K562 (cell line): Measurements from ENCODE around the gene TMF1. TPM values are rescaled to one million over a fixed set of nuclear protein-coding genes. Genes with fewer than 3 reads are reported as not detected.
A peak's percentile ranks its signal among the peaks of the same experiment; 100 is the strongest.

Experiments
- ATAC-seq: fragments of 200-7000 bp; cut with Tn5 transposase; 3 replicates; pipeline ENCODE4 v1.9.1; 2020; ENCODE audit warnings: moderate library complexity
- Bru-seq: library from RNA; stranded (reverse); fragments of 400-500 nt; gene quantifications from one replicate; lab custom pipeline; 2021; lab: Mats Ljungman, UMichigan
- BruChase-seq, 2 experiments: library from RNA; stranded (reverse); fragments of 400-500 nt; gene quantifications; one replicate each; lab custom pipeline; 2021; lab: Mats Ljungman, UMichigan
- BruUV-seq: library from RNA; stranded (reverse); fragments of 400-500 nt; replicated peaks from 2 replicates; lab custom pipeline; 2021; lab: Mats Ljungman, UMichigan
- CTCF ChIA-PET: fragments of 300-600 bp; formaldehyde crosslinking; extraction: SDS; loops from one replicate; lab custom pipeline; 2021; ENCODE audit warnings: low intra/inter-chr PET ratio; lab: Yijun Ruan, JAX
- POLR2A ChIA-PET: fragments of 300-600, 350-650 bp; sonication (Branson Sonifier 250); formaldehyde crosslinking; extraction: SDS; loops from one replicate; lab custom pipeline; 2021; ENCODE audit warnings: antibody characterized with exemption, inconsistent platforms; lab: Yijun Ruan, JAX
- DNase-seq, 4 experiments: peaks; one replicate each; pipeline versions ENCODE4 v3.0.0 to v3.0.0-alpha.2; 2011 to 2018; ENCODE audit warnings: low spot score in 3 of 4, mixed read lengths in 3 of 4; ENCODE audit errors: extremely low read depth in 1 of 4
- FAIRE-seq: peaks from 2 replicates; lab custom pipeline; 2011; peaks lifted over from hg19 to GRCh38; lab: Jason Lieb, UNC
- H2AFZ ChIP-seq: 2 replicates; pipeline ENCODE4 v1.6.0; 2011; ENCODE audit warnings: low read depth, low read length, control low read depth, inconsistent platforms
- H3K27ac ChIP-seq: fragments of 200-600 bp; 3 replicates; pipeline ENCODE4 v1.8.0; 2011; ENCODE audit warnings: low read depth, mild to moderate bottlenecking, control low read depth, inconsistent platforms, low read length, moderate library complexity, mixed read lengths; ENCODE audit errors: extremely low read depth
- H3K27me3 ChIP-seq, 2 experiments: fragments of 300-600 bp in 1 of 2; 2 replicates in 1 of 2; 3 replicates in 1 of 2; pipeline versions ENCODE4 v1.6.0 to v1.8.0; 2011; ENCODE audit warnings: inconsistent platforms in 2 of 2, low read length in 2 of 2, mild to moderate bottlenecking in 1 of 2, mixed read lengths in 1 of 2, moderate library complexity in 1 of 2; ENCODE audit not compliant: control insufficient read depth in 2 of 2, insufficient read depth in 2 of 2
- H3K36me3 ChIP-seq: fragments of 300-600 bp; 3 replicates; pipeline ENCODE4 v1.8.0; 2011; ENCODE audit warnings: mild to moderate bottlenecking, low read length, inconsistent platforms; ENCODE audit not compliant: control insufficient read depth, insufficient read depth
- H3K4me1 ChIP-seq, 2 experiments: fragments of 200-600 bp in 1 of 2; replicated peaks in 1 of 2; 2 replicates in 1 of 2; 3 replicates in 1 of 2; pipeline versions ENCODE4 v1.5.1 to v1.8.0; 2011; ENCODE audit warnings: inconsistent platforms in 2 of 2, low read length in 2 of 2, mild to moderate bottlenecking in 1 of 2, mixed read lengths in 1 of 2, moderate library complexity in 1 of 2; ENCODE audit not compliant: control insufficient read depth in 2 of 2, insufficient read depth in 2 of 2
- H3K4me2 ChIP-seq: 2 replicates; pipeline ENCODE4 v1.6.1; 2011; ENCODE audit warnings: low read length, control low read depth, inconsistent platforms, mixed read lengths; ENCODE audit not compliant: insufficient read depth
- H3K4me3 ChIP-seq: fragments of 200-600 bp; sonication (generic), shearing (Covaris generic); 2 replicates; pipeline ENCODE4 v1.5.1; 2016; ENCODE audit warnings: control low read depth, inconsistent platforms
- H3K79me2 ChIP-seq: fragments of 200-600 bp; 3 replicates; pipeline ENCODE4 v1.8.0; 2011; ENCODE audit warnings: low read length, inconsistent platforms; ENCODE audit not compliant: control insufficient read depth, insufficient read depth
- H3K9ac ChIP-seq, 2 experiments: 2 replicates each; pipeline versions ENCODE4 v1.6.0 to v1.6.1; 2011; ENCODE audit warnings: low read depth in 2 of 2, low read length in 2 of 2, control low read depth in 1 of 2, inconsistent platforms in 1 of 2, mild to moderate bottlenecking in 1 of 2, mixed read lengths in 1 of 2; ENCODE audit not compliant: insufficient read depth in 1 of 2
- H3K9me1 ChIP-seq: one replicate; pipeline ENCODE4 v1.6.0; 2011; ENCODE audit warnings: inconsistent platforms, mild to moderate bottlenecking, low read length, moderate library complexity; ENCODE audit not compliant: control insufficient read depth, insufficient read depth
- H3K9me3 ChIP-seq: replicated peaks from 2 replicates; pipeline ENCODE4 v1.5.1; 2011; ENCODE audit warnings: low read depth, low read length, inconsistent platforms; ENCODE audit not compliant: control insufficient read depth, insufficient read depth
- H4K20me1 ChIP-seq: replicated peaks from 2 replicates; pipeline ENCODE4 v1.6.1; 2011; ENCODE audit warnings: low read length, inconsistent platforms, mixed read lengths; ENCODE audit not compliant: control insufficient read depth, insufficient read depth
- BCOR ChIP-seq: fragments of 450-650 bp; IDR thresholded peaks from 2 replicates; pipeline ENCODE4 v1.6.1; 2016
- BDP1 ChIP-seq: IDR thresholded peaks from 3 replicates; pipeline ENCODE4 v1.6.1; 2011; ENCODE audit not compliant: insufficient read length, insufficient read depth
- MTF1 ChIP-seq: fragments of 250-450 bp; sonication (Bioruptor Pico); IDR thresholded peaks from 2 replicates; pipeline ENCODE4 v1.9.0; 2021; ENCODE audit warnings: moderate library complexity, mild to moderate bottlenecking, inconsistent platforms, borderline replicate concordance
- POLR2H ChIP-seq: IDR thresholded peaks from 2 replicates; pipeline ENCODE4 v1.6.1; 2016; ENCODE audit warnings: missing genetic modification characterization, low read depth, mild to moderate bottlenecking, control low read depth, missing compliant biosample characterization, moderate library complexity
- TEAD1 ChIP-seq, 2 experiments: fragments of 450-650 bp in 1 of 2; sonication (generic) in 1 of 2; formaldehyde crosslinking; IDR thresholded peaks; 2 replicates each; pipeline versions ENCODE4 v1.4.0 to v1.8.0; 2020 to 2022; ENCODE audit warnings: mild to moderate bottlenecking in 2 of 2, missing genetic modification reagents in 1 of 2
- TOE1 ChIP-seq, 2 experiments: fragments of 450-650 bp in 1 of 2; sonication (generic) in 1 of 2; formaldehyde crosslinking in 1 of 2; IDR thresholded peaks; 2 replicates each; pipeline versions ENCODE4 v1.7.1 to v1.8.0; 2016 to 2022; ENCODE audit warnings: borderline replicate concordance in 2 of 2, mild to moderate bottlenecking in 2 of 2, antibody characterized with exemption in 1 of 2, inconsistent platforms in 1 of 2, low read depth in 1 of 2, missing genetic modification reagents in 1 of 2, moderate library complexity in 1 of 2
- ZBTB17 ChIP-seq: fragments of 450-650 bp; formaldehyde crosslinking; IDR thresholded peaks from 2 replicates; pipeline ENCODE4 v1.4.0; 2020; ENCODE audit warnings: mild to moderate bottlenecking
- ZFP1 ChIP-seq: fragments of 450-650 bp; formaldehyde crosslinking; IDR thresholded peaks from 2 replicates; pipeline ENCODE4 v1.4.0; 2020; ENCODE audit warnings: mild to moderate bottlenecking, mixed read lengths
- ZNF778 ChIP-seq: fragments of 450-650 bp; formaldehyde crosslinking; IDR thresholded peaks from 2 replicates; pipeline ENCODE4 v1.4.0; 2020; ENCODE audit warnings: mild to moderate bottlenecking, moderate library complexity
- WGBS: fragments of 100-300 bp; shearing (Covaris generic); methylation state at CpG from one replicate; pipeline ENCODE4 v1.1.6; 2016; ENCODE audit warnings: low coverage, mixed read lengths; ENCODE audit not compliant: insufficient coverage; ENCODE audit errors: missing lambda C conversion rate; 5-methylcytosine and 5-hydroxymethylcytosine counted together
- in situ Hi-C: fragments of 300-500 bp; cut with MboI; formaldehyde crosslinking; loops from 4 replicates; pipeline ENCODE4 v1.15.0; 2018; ENCODE audit warnings: inconsistent platforms, mixed read lengths
- intact Hi-C: fragments of 100-400 bp; cut with micrococcal nuclease; formaldehyde crosslinking; loops from 2 replicates; pipeline ENCODE4 v1.14.2; 2022
- long read RNA-seq, 3 experiments: library from polyadenylated mRNA in 2 of 3; library from RNA in 1 of 3; unstranded in 2 of 3; stranded (forward) in 1 of 3; transcript quantifications; one replicate each; pipeline ENCODE4 v2.0.0, GENCODE V29; 2019 to 2022
- polyA minus RNA-seq, 3 experiments: library from RNA; depleted of rRNA, polyadenylated mRNA; stranded (reverse); fragments of >200 nt; gene quantifications; 2 replicates each; pipeline ENCODE4 v1.2.3, GENCODE V29; 2011
- polyA plus RNA-seq, 8 experiments: library from polyadenylated mRNA; depleted of rRNA in 4 of 8; stranded (reverse) in 5 of 8; unstranded in 3 of 8; fragments of >200 nt; fragmentation: Nextera tagmentation in 2 of 8; fragmentation: Illumina TruSeq in 1 of 8; extraction: Ambion mirVana in 2 of 8; extraction: Trizol in 1 of 8; gene quantifications; 2 replicates each; pipeline versions ENCODE4 v1.2.1 to v1.2.3, GENCODE V29; 2011 to 2014; ENCODE audit warnings: inconsistent platforms in 1 of 8, missing spikeins in 1 of 8
- total RNA-seq, 7 experiments: library from RNA; depleted of rRNA in 6 of 7; stranded (reverse); fragments of >200 nt in 6 of 7; fragmentation: Illumina TruSeq in 2 of 7; extraction: Trizol in 2 of 7; gene quantifications; 2 replicates each; pipeline versions ENCODE4 v1.2.1 to v1.2.3, GENCODE V29; 2011 to 2021; ENCODE audit warnings: low replicate concordance in 1 of 7
- TF ChIP-seq, protein P1 (sequence below), 2 experiments: fragments of 450-650 bp in 1 of 2; sonication (generic) in 1 of 2; formaldehyde crosslinking; conservative IDR thresholded peaks; 2 replicates each; pipeline versions ENCODE4 v1.4.0 to v1.8.1; 2020 to 2022; ENCODE audit warnings: mild to moderate bottlenecking in 1 of 2, missing genetic modification reagents in 1 of 2

The TMF1 gene, protein sequence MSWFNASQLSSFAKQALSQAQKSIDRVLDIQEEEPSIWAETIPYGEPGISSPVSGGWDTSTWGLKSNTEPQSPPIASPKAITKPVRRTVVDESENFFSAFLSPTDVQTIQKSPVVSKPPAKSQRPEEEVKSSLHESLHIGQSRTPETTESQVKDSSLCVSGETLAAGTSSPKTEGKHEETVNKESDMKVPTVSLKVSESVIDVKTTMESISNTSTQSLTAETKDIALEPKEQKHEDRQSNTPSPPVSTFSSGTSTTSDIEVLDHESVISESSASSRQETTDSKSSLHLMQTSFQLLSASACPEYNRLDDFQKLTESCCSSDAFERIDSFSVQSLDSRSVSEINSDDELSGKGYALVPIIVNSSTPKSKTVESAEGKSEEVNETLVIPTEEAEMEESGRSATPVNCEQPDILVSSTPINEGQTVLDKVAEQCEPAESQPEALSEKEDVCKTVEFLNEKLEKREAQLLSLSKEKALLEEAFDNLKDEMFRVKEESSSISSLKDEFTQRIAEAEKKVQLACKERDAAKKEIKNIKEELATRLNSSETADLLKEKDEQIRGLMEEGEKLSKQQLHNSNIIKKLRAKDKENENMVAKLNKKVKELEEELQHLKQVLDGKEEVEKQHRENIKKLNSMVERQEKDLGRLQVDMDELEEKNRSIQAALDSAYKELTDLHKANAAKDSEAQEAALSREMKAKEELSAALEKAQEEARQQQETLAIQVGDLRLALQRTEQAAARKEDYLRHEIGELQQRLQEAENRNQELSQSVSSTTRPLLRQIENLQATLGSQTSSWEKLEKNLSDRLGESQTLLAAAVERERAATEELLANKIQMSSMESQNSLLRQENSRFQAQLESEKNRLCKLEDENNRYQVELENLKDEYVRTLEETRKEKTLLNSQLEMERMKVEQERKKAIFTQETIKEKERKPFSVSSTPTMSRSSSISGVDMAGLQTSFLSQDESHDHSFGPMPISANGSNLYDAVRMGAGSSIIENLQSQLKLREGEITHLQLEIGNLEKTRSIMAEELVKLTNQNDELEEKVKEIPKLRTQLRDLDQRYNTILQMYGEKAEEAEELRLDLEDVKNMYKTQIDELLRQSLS
- 20.0 and 109 TPM in 2 replicates for total RNA-seq (2011; cell fraction: chromatin; rRNA removed; ENCODE audit: low replicate concordance)
- 13.7 and 18.2 TPM in 2 replicates for total RNA-seq (2011; cell fraction: nucleolus; rRNA removed)
- total RNA-seq (2011; cell fraction: nucleoplasm; rRNA removed), result 20.6 and 33.0 TPM in 2 replicates
- total RNA-seq (2014; rRNA removed), result 7.1 and 9.5 TPM in 2 replicates
- 13.9 and 18.6 TPM in 2 replicates for total RNA-seq (2014; rRNA removed; fragmentation: Illumina TruSeq; extraction: Trizol)
- 11.2 and 13.7 TPM in 2 replicates for total RNA-seq (2015; rRNA removed; fragmentation: Illumina TruSeq; extraction: Trizol)
- 10.9 and 12.3 TPM in 2 replicates for total RNA-seq (2021)
- 11.3 and 11.8 TPM in 2 replicates for polyA plus RNA-seq (2011; rRNA removed)
- polyA plus RNA-seq (2011; cell fraction: cytosol; rRNA removed), result 2.1 and 3.2 TPM in 2 replicates
- 9.1 and 10.1 TPM in 2 replicates for polyA plus RNA-seq (2011; cell fraction: nucleus; rRNA removed)
- 6.7 and 10.2 TPM in 2 replicates for polyA plus RNA-seq (2012)
- polyA plus RNA-seq (2014; fragmentation: Illumina TruSeq; extraction: Trizol), result 8.9 and 10.3 TPM in 2 replicates
- polyA plus RNA-seq (2014; fragmentation: Nextera tagmentation; extraction: Ambion mirVana), result 1 to 10 TPM; 3.1 to 3.7 TPM
- 6.2 and 7.2 TPM in 2 replicates for polyA plus RNA-seq (2014; rRNA removed)
- 23.0 and 37.6 TPM in 2 replicates for polyA minus RNA-seq (2011; rRNA and poly(A)+ RNA removed)
- 9.6 and 10.0 TPM in 2 replicates for polyA minus RNA-seq (2011; cell fraction: cytosol; rRNA and poly(A)+ RNA removed)
- 13.1 and 18.0 TPM in 2 replicates for polyA minus RNA-seq (2011; cell fraction: nucleus; rRNA and poly(A)+ RNA removed)
- Bru-seq, nascent RNA, result percentile 81 among the genes with signal in this experiment
- BruChase-seq, experiment 1, labeled RNA remaining after a 2-hour chase, result percentile 89 among the genes with signal in this experiment
- BruChase-seq, experiment 2, labeled RNA remaining after a 6-hour chase, result percentile 91 among the genes with signal in this experiment
- long read RNA-seq, experiment 1, full-length matches to known transcripts, result 22 of 48 reads
- long read RNA-seq, experiment 1, partial matches to known transcripts, result 22 of 48 reads
- long read RNA-seq, experiment 1, other reads (novel, unspliced or antisense), result 4 of 48 reads
- long read RNA-seq, experiment 2, full-length matches to known transcripts, result 1 of 5 reads
- long read RNA-seq, experiment 2, partial matches to known transcripts, result 2 of 5 reads
- long read RNA-seq, experiment 2, other reads (novel, unspliced or antisense), result 2 of 5 reads
- long read RNA-seq, experiment 3, partial matches to known transcripts, result 19 of 19 reads
- long read RNA-seq, experiment 3, other reads (novel, unspliced or antisense), result 0 of 19 reads

DNA sequence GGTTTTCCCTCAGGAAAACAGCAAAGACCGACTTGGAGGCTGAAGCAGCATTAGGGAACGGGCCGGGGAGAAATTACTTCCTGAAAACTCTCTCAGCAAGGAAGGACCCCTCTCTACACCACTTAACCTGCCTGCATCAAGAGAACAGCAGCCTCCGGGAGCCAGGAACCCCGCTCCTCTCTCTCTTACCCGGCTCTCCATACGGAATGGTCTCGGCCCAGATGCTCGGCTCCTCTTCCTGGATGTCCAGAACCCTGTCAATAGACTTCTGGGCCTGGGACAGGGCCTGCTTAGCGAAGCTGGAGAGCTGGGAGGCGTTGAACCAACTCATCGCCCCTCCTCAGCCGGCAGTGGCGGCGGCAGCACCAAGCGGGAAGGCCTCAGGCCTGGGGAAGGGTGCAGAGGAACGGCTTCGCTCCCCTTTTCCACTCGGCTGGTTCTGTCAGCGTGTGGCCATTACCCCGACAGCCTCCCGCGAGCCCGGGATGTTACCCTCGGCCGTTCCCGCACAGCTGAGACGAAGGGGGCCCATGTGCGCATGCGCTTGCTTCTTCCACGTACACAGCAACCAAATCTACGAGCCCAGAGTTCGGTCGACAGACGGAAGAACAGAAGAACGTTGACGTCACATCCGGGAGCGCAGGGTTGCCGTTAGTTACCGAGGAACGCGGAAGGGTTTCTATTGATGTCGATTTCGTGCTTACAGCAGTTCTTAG lies at the start of gene TMF1:
TMF1 (minus strand) TSS at position 578 of the 716 bp plus-strand sequence; CDS start at position 331, 247 bp downstream.
- H3K79me2 ChIP-seq, result peaks cover 43% of the 10 kb centered on the region
- CTCF ChIA-PET, result no interaction called here
- POLR2A ChIA-PET, result interaction anchor here (0.6 to 1.7 kb wide), 7 partner anchors 8 to 234 kb away, joined by 3 to 5 read pairs (median 4); no protein-coding TSS in a partner anchor
- WGBS, result under 1% methylated on average over 37 of the region's 45 CpGs
- peak within 1 kb of the TSS; percentile 95 for H3K27ac ChIP-seq
- peak within 1 kb of the TSS; percentile 96 for H3K4me2 ChIP-seq
- no peaks in the 10 kb centered on the region for H3K27me3 ChIP-seq
- intact Hi-C loops (loop anchor here (1.0 kb wide), 1 partner anchor 28 kb away; the partner anchor contains the start of gene UBA3), in situ Hi-C loops (no loop called here)
- peak; percentile 99 for FAIRE-seq
- DNase-seq, result peak; percentile 89 to 96 (median 90)
- peaks cover 0 to 7% of the 10 kb centered on the region in 2 experiments; a peak in 2 of 5 replicates for H3K4me1 ChIP-seq
- no peaks in the 10 kb centered on the region; the same call in 1 of the 2 replicates for H4K20me1 ChIP-seq
- no peaks in the 10 kb centered on the region for H3K9me3 ChIP-seq
- ATAC-seq, result peak; percentile 92
- H2AFZ ChIP-seq, result peak within 1 kb of the TSS; percentile 85
- no peaks in the 10 kb centered on the region for H3K9me1 ChIP-seq
- peak within 1 kb of the TSS; percentile 97 to 98 for H3K9ac ChIP-seq
- H3K4me3 ChIP-seq, result peak within 1 kb of the TSS; percentile 93
- H3K36me3 ChIP-seq, result peaks cover 40% of the 10 kb centered on the region; the same call in 2 of the 3 replicates
- BruUV-seq, result TSS peak; percentile 52
- TF ChIP-seq ZFP1, result no peak
- TF ChIP-seq MTF1, result no peak
- TF ChIP-seq BDP1, result no peak
- TF ChIP-seq, protein P1, sequence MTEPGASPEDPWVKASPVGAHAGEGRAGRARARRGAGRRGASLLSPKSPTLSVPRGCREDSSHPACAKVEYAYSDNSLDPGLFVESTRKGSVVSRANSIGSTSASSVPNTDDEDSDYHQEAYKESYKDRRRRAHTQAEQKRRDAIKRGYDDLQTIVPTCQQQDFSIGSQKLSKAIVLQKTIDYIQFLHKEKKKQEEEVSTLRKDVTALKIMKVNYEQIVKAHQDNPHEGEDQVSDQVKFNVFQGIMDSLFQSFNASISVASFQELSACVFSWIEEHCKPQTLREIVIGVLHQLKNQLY (CRISPR knock-in tag; conservative IDR thresholded peaks at IDR 0.05), result no peak
- TF ChIP-seq ZNF778, result no peak
- no peak for TF ChIP-seq BCOR
- TF ChIP-seq TEAD1 (CRISPR knock-in tag; IDR thresholded peaks at IDR 0.05), result peak; percentile 10 to 87; a peak in 2 of 4 replicates
- no peak; the same call in 1 of the 2 replicates for TF ChIP-seq POLR2H (tag)
- TF ChIP-seq TOE1 (IDR thresholded peaks at IDR 0.05; ENCODE audit: borderline replicate concordance), result no peak
- TF ChIP-seq TOE1 (CRISPR knock-in tag; IDR thresholded peaks at IDR 0.05; ENCODE audit: borderline replicate concordance, low read depth), result no peak
- no peak for TF ChIP-seq ZBTB17
